Measurements from ENCODE around the gene MEMO1. TPM values are rescaled to one million over a fixed set of nuclear protein-coding genes. Genes with fewer than 3 reads are reported as not detected.
"Not testable (repeated sequence)": the region's sequence is repeated elsewhere in the genome, so short reads cannot be mapped to it uniquely, and the experiment has no call there.

Gene MEMO1
- total RNA-seq, 1 donor from 2014 or later: 22.7 TPM

DNA sequence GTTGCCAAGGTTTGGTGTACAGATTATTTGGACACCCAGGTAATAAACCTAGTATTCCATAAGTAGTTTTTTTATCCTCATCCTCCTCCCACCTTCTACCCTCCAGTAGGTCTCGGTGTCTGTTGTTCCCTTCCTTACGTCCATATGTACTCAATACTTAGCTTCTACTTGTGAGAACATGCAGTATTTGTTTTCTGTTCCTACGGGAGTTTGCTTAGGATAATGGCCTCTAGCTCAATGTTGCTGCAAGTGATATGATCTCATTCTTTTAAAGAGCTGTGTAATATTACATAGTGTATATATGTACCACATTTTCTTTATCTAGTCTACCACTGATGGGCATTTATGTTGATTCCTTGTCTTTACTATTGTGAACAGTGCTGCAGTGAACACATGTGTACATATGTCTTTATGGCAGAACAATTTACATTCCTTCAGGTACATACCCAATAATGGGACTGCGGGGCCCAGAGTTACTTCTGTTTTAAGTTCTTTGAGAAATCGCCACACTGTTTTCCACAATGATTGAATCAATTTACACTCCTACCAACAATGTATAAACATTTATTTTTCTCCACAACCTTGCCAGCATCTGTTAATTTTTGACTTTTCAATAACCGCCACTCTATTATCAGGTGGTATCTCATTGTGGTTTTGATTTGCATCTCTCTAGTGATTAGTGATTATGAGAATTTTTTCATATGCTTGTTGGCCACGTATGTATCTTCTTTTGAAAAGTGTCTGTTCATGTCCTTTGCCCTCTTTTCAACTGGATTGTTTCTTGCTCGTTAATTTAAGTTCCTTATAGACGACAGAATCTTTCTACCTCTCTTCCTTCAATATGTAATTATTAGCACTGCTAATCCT, 88.0 kb downstream of the MEMO1 start:
- no peak for ATAC-seq
- DNase-seq (ENCODE audit: low spot score): no peak

DNA sequence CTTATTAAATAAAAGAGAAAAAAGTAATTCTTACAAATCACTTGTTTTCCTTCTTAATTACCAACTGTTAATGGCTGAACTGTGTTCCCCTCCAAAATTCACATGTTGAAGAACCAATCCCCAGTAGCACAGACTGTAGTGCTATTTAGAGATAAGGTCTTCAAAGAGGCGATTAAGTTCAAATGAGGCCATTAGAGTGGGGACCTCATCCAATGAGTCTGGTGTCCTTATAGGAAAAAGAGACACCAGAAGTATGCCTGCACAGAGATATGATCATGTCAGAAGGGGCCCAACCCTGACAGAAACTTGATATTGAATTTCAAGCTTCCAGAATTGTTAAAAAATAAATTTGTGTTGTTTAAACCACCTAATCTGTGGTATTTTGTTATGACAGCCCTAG, 89.8 kb downstream of the MEMO1 start:
- DNase-seq (ENCODE audit: low spot score) (no peak), ATAC-seq (no peak)

DNA sequence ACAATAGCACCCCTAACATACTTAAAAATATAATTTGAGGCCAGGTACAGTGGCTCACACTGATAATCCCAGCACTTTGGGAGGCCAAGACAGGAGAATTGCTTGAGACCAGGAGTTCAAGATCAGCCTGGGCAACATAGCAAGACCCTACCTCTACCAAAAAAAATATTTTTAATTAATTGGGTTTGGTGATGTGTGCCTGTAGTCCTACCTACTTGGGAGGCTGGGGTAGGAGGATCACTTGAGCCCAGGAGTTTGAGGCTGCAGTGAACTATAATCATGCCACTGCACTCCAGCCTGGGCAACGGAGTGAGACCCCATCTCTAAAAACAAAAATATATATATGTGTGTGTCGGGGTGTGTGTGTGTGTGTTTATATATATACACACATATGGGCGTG, 91.3 kb downstream of the MEMO1 start:
- ATAC-seq: no peak
- DNase-seq (ENCODE audit: low spot score): no peak

DNA sequence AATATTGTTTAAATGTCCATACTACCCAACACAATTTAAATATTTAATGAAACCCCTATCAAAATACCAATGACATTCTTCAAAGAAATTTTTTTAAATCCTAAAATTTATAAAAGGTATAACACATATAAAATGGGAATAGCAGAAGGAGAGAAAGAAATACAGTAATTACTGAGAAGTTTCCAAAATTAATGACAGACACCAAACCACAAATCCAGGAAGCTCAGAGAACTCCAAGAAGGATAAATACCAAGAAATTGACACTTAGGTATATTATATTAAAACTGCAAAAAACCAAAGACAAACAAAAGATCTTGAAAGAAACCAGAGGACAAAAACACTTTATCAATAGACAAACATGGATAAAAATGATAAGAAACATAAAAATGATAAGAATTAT, 101.1 kb downstream of the MEMO1 start:
- DNase-seq (ENCODE audit: low spot score) (no peak), ATAC-seq (no peak)

DNA sequence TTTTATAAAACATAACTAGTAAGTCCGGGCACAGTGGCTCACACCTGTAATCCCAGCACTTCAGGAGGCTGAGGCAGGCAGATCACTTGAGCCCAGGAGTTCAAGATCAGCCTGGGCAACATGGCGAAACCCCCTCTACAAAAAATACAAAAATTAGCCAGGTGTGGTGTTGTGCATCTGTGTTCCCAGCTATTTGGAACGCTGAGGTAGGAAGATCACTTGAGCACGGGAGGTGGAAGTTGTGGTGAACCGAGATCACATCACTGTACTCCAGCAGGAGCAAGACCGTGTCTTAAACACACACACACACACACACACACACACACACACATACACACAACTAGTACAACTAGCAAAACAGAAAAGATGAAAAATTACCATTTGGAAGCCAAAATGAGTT, 103.3 kb downstream of the MEMO1 start:
- DNase-seq (ENCODE audit: low spot score); ATAC-seq: not testable (repeated sequence)

DNA sequence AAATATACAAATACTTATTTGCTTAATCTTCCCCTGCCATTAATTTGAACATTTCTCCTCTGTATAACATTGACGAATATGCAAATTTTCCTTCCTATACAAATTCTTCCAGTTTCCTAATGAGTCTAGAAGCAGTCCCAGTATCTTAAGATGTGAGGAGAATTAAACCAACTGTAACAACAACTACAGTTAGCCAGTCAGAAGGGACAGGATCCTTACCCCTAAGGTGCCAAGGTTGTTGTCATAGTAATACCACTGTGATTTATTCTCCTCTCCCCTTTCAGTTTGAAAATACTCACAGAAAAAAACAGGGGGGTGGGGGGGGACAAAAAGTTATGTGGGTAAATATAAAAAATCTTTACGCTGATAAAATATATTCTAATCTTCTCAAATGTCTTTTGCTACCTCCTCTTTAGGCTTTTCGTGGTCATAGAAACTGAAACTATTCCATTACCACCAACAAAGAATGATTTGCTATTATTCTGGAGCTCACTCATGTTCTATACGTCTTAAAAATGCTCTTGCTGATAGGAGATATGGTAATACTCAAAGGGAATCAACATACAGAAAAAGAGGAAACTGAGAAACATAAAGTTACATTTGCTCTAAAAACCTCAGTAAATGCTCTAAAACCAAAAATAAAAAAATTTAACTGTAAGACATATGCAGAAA, 107.6 kb downstream of the MEMO1 start:
- ATAC-seq (no peak), DNase-seq (ENCODE audit: low spot score) (no peak)

DNA sequence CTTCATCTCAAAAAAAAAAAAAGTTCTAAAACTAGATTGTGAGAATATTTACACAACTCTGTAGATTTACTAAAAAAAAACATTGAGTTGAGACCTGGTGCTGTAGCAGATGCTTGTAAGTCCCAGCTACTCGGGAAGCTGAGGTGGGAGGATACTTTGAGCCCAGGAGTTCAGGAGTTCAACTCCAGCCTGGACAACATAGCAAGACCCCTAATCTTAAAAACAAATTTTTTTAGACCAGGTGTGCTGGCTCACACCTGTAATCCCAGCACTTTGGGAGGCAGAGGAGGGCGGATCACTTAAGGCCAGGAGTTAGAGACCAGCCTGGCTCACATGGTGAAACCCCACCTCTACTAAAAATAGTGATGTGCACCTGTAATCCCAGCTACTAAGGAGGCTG, 108.9 kb downstream of the MEMO1 start:
- ATAC-seq (no peak), DNase-seq (ENCODE audit: low spot score) (no peak)

DNA sequence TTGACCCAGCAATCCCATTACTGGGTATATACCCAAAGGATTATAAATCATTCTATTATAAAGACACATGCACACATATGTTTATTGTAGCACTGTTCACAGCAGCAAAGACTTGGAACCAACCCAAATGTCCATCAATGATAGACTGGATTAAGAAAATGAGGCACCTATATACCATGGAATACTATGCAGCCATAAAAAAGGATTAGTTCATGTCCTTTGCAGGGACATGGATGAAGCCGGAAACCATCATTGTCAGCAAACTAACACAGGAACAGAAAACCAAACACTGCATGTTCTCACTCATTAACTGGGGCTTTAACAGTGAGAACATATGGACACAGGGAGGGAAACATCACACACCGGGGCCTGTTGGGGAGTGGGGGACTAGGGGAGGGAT, 110.7 kb downstream of the MEMO1 start:
- DNase-seq (ENCODE audit: low spot score): not testable (repeated sequence)

DNA sequence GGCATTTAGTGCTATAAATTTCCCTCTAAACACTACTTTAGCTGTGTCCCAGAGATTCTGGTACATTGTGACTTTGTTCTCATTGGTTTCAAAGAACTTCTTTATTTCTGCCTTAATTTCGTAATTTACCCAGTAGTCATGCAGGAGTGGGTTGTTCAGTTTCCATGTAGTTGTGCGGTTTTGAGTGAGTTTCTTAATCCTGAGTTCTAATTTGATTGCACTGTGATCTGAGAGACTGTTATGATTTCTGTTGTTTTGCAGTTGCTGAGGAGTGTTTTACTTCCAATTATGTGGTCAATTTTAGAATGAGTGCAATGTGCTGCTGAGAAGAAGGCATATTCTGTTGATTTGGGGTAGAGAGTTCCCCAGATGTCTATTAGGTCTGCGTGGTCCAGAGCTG, 112.5 kb downstream of the MEMO1 start:
- ATAC-seq; DNase-seq (ENCODE audit: low spot score): not testable (repeated sequence)

More for the DNA sequence above, 110.7 kb downstream of the MEMO1 start:
- not testable (repeated sequence) for ATAC-seq

DNA sequence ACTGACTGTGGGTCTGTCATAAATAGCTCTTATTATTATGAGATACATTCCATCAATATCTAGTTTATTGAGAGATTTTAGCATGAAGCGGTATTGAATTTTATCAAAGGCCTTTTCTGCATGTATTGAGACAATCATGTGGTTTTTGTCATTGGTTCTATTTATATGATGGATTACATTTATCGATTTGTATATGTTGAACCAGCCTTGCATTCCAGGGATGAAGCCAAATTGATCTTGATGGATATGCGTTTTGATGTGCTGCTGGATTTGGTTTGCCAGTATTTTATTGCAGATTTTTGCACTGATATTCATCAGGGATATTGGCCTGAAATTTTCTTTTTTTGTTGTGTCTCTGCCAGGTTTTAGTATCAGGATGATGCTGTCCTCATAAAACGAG, 113.5 kb downstream of the MEMO1 start:
- not testable (repeated sequence) for DNase-seq (ENCODE audit: low spot score); ATAC-seq

DNA sequence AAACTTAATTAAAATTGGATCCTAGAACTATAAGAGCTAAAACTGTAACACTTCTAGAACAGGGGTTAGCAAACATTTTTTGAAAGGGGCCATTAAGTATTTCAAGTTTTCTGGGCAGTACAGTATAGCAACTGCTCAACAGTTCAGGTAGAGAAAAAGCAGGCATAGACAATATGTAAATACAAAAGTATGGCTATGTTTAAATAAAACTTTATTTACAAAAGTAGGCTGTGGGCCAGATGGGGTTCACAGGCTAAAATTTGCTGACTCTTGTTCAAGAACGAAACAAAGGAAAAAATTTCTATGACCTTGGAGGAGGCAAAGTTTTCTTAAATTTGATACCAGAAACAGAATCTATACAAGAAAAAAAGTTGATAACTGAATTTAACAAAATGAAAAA, 114.5 kb downstream of the MEMO1 start:
- DNase-seq (ENCODE audit: low spot score): no peak
- no peak for ATAC-seq

DNA sequence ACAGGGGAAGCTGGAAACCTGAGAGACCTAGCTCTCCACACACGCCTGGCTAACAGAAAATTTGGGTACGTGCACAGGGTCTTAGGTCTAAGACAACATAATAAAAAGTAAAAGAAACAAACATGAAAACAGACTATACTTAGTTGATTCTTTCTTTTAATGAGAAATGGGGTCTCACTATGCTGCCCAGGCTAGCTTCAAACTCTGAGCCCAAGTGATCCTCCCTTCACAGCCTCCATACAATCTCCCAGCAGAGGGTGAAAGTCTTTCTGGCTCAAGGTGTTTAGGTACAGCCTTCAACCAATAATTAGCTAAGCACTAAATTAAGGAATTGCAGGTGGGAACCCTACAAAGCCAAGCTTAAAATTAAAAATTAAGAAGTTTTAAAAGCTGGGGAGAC, 116.2 kb downstream of the MEMO1 start:
- ATAC-seq (no peak), DNase-seq (ENCODE audit: low spot score) (no peak)

DNA sequence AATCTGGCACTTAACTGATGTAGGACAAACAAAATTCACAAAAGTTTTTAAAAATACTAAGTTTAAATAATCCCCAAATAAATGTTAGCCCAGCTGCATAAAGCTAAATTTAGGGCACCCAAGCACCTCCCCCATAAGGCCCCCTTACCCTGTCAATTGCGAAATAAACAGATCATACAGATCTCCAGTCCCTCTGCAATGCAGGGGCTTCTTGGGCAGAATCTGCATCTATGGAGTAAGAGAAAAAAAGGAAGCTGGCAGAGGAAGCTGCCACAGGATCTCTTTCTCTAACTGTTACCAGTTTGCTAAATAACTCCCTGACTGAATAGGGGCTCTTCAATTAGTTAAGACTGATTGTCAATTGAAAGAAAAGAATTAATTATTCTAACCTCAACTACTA, 117.7 kb downstream of the MEMO1 start:
- ATAC-seq: no peak

DNA sequence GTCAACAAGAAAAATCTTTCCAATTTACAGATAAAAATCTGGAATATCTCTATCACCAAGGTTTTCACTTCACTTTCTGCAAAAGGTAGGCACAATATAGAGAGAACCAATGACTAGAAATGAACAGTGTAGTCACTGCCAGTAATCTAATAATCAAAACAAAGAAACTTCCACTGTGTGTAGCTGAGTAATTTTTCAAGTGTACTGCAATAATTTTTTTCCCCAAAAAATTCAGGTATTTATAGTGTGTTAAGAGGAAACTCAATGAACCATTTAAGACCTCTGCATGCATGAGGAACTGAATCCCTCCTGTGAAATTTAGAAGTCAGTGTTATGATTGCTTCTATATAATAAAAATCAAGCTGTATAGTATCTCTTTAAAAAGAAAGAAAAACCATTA, 121.8 kb downstream of the MEMO1 start:
- no peak for DNase-seq (ENCODE audit: low spot score)
- no peak for ATAC-seq

More for the DNA sequence above, 117.7 kb downstream of the MEMO1 start:
- no peak for DNase-seq (ENCODE audit: low spot score)

DNA sequence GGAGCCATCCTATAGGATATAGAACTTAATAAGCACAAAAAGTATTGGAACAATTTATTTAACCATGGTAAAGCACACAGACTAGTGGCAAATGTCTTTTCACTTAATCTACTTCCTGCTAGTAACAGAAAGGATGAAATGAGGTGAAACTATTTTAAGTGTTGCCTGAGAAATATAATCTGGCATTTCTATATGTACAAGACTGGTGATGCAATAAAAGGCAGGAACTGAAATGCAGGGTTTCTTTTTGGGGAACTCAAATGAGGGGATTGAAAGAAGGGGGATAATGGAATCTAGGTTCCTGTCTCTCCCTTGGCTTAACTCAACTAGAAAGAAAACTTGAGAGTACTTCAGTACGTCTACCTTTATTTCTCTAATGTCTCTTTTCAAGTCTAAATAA, 122.3 kb downstream of the MEMO1 start:
- no peak for ATAC-seq

DNA sequence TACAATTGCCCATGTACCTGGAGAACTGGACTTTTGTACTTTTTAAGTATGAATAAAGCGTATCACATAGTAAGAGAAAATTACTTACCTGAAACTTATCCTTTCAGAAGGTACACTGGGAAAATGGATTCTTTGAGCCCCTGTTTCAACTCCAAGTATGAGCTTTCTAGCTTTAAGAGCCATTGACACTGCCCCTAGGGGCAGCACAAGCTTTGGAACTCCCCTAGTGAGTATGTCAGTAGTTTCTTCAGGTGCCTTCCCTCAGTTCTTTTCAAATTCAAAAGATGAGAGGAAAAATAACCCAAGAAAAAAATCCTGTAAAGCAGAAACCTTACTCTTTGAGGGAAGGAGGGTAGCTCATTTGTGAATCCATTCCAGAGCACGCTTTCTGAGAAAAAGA, 124.1 kb downstream of the MEMO1 start:
- ATAC-seq (peak; percentile 56), DNase-seq (ENCODE audit: low spot score) (no peak)

More for the DNA sequence above, 122.3 kb downstream of the MEMO1 start:
- DNase-seq (ENCODE audit: low spot score): no peak

DNA sequence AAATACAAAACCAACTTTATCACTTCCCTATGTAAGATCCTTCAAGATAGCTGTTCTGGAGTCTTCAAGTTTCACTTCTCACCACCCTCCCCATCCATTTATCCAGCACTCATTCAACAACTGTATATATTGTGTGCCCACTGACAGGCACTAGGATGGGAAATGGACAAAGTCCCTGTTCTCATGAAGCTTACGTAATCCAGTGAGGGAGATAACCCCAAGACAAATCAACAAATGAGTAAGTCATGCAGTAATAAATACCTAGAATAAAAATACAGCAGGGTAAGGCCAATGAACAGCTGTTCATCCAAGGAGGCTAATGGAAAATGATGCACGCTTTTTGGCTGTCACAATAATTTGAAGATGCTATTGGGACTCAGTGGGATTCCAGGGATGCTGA, 133.8 kb downstream of the MEMO1 start:
- DNase-seq (ENCODE audit: low spot score): no peak

DNA sequence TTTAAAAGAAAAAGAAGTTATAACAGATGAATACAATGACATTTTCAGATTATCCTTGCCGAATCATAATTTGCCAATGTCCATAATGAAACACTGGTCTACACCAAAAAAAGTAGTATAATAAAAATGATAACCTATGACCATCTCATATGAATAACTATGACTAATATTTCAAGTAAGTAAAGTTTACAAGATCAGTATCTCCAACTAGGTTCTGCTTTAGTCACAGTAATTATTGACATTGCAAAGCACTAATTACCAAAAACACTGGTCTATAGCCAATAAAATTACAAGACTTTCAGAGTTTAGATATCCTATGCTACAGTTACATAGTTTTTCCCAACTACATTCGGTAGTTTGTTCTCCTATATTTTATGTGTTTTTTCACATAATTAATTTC, 136.7 kb downstream of the MEMO1 start:
- ATAC-seq (no peak), DNase-seq (ENCODE audit: low spot score) (no peak)

More for the DNA sequence above, 133.8 kb downstream of the MEMO1 start:
- ATAC-seq: peak; percentile 84

DNA sequence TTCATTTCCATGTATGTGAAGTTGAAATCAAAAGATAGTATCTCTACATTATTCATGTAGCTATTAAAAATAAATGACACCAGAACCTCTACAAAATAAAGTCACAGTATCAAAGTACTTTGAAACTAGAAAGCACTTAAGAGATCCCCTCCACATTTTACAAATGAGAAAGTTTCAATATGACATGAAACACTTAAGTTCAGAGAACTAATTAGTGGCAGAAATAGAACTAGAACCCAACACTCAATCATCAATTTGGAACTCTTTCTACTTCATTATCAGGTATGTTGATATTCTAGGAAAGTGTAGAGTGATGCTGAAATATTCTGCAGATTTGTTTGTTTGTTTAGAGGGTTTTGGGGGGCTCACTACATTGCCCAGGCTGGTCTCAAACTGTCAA, 145.6 kb downstream of the MEMO1 start:
- DNase-seq (ENCODE audit: low spot score): no peak
- ATAC-seq: no peak

DNA sequence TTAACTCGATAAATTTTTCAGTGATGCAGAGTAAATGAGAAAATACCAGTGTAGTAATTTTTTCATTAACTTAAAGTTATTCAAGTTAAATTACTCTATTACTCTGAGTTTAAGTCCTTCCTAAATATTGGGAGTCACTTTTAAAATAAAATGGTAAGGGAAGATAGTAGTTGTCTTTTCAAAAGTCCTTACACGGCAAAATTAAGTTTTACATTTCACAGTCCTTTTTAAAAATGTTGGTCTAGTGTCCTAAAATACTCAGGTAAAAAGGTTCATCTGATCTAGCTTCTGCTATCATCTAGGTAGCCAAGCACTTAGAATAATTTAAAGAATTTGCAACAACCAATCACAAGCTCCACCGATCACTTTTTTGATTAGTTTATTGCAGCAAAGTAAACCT, 146.9 kb downstream of the MEMO1 start:
- DNase-seq (ENCODE audit: low spot score) (no peak), ATAC-seq (no peak)

DNA sequence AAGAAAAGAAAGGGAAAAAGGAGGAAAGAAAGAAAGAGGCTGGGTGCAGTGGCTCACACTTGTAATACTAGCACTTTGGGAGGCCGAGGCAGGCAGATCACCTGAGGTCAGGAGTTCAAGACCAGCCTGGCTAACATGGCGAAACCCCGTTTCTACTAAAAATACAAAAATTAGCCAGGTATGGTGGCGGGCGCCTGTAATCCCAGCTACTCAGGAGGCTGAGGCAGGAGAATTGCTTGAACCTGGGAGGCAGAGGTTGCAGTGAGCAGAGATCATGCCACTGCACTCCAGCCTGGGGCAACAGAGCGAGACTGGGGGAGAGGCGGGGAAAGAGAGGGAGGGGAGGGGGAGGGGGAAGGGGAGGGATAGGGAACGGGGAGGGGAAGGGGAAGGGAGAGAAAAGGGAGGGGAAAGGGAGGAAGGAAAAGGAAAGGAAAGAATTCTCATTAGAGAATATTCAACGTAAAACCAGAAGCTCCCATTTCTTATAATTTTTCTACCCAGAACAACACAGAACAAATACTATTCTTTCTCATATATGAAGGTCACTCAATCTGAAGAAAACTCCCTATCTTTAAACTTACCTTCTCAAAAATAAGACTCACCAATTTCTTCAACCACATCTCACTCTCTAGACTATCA, 147.7 kb downstream of the MEMO1 start:
- ATAC-seq; DNase-seq (ENCODE audit: low spot score): not testable (repeated sequence)

DNA sequence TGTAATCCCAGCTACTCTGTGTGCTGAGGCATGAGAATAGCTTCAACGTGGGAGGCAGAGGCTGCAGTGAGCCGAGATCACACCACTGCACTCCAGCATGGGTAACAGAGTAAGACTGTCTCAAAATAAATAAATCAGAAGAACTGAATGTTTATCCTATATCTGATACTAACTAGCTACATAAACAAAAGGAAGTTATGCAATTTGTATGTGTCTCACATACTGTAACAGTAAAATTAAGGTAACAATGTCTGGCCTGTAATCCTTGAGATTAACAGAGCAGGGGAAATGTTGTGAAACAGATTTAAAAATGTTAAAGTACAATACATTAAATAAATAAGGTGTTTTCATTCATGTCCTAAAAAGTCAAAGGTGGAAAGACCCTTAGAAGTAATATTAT, 150.8 kb downstream of the MEMO1 start:
- ATAC-seq: no peak
- DNase-seq (ENCODE audit: low spot score): no peak

Data from left lobe of liver (tissue), 2 donors.